K562 (cell line): ENCODE measurements around the gene OLFML3.

Experiments
- COPS2 ChIP-seq: fragments of 450-650 bp; conservative IDR thresholded peaks from 2 replicates; pipeline ENCODE4 v1.6.1; 2016; ENCODE audit warnings: mild to moderate bottlenecking, moderate library complexity
- EZH2 ChIP-seq: IDR thresholded peaks from 2 replicates; pipeline ENCODE4 v1.6.1; 2012; ENCODE audit warnings: low read depth, mild to moderate bottlenecking, inconsistent platforms, low read length, borderline replicate concordance

GRCh38 chr1:113981962-113982931 is 3.0 kb downstream of the OLFML3 start:
- TF ChIP-seq EZH2, result no peak
- no peak for TF ChIP-seq COPS2
